ENCODE results near the gene CRYAB.
"Not testable (repeated sequence)": the region's sequence is repeated elsewhere in the genome, so short reads cannot be mapped to it uniquely, and the experiment has no call there.

The CRYAB gene

DNA sequence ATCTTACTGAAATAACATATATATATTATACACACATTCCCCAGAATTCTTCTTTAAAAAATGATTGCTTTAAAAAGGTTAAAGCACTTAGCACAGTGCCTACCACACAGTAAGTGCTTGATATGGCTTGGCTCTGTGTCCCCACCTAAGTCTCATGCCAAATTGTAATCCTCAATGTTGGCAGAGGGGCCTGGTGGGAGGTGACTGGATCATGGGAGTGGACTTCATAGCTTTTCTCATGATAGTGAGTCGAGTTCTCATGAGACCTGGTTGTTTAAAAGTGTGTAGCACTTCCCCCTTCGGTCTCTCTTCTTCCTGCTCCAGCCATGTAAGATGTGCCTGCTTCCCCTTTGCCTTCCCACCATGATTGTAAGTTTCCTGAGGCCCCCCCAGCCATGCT, 6.2 kb downstream of the CRYAB start:
- no peak for DNase-seq

DNA sequence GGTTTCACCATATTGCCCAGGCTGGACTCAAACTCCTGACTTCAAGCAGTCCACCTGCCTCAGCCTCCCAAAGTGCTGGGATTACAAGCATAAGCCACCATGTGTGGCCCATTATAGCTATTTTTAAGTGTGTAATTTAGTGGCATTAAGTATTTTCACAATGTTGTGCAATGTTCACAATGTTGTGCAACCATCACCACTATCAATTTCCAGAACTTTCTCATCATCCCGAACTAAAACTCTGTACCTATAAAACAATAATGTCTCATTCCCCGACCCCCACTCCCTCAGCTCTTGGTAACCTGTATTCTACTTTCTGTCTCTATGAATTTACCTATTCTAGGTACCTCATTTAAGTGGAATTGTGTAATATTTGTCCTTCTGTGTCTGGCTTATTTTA, 24.7 kb downstream of the CRYAB start:
- DNase-seq, result no peak

DNA sequence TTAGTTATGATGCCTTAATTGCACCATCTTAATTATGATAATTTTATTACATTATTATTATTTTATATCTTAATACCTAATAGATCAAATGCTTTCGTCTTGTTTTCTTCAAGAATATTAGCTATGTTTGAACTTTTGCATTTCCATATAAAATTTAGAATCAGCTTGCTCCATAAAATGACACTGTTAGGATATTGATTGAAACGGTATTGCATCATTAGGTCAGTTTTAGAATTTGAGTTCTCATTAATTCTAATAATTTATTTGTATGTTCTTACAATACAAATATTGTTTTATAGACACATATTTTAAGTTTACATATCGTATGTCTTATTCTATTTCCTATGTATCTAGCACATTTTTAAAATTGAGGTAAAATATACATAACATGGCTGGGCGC, 25.5 kb downstream of the CRYAB start:
- DNase-seq, result no peak

DNA sequence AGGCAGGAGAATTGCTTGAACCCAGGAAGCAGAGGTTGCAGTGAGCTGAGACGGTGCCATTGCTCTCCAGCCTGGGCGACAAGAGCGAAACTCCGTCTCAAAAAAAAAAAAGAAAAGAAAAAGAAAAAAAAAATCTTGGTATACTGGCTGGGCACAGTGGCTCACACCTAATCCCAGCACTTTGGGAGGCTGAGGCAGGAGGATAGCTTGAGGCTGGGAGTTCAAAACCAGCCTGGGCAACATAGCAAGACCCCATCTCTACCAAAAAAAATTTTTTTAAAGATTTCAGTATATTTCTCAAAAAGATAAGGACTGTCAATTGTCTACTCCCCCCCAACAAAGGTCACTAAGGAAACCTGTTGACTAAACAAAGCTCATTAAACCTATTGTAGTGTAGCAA, 26.5 kb downstream of the CRYAB start:
- not testable (repeated sequence) for DNase-seq

DNA sequence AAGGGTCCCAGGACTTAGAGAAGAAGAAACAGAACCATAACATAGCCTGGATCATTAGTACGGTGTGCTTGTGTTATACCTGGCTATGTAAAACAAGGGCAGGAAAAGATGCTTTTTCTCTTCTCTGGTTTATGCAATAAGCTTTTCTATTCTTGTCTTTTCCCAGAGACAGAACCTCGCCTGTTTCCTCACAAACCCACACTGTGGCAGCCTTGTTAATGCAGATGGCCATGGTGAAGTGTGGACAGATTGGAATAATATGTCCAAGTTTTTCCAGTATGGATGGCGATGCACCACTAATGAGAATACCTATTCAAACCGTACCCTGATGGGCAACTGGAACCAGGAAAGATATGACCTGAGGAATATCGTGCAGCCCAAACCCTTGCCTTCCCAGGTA, 29.4 kb downstream of the CRYAB start:
- DNase-seq, result no peak

DNA sequence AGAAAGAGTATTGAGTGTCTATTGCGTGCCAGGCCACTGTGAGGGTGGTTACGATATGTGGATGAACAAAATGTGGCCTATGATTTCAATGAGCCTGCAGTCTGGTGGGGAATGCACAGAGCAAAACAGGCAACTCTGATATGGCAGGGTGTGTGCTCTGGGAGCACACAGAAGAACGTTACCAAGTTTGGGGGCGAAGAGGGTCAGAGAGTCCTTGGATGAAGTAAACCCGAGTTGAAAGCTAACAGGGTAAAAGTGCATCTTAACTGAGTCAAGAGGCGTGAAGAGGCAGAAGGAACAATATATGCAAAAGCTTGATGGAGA, 32.0 kb downstream of the CRYAB start:
- DNase-seq, result no peak

DNA sequence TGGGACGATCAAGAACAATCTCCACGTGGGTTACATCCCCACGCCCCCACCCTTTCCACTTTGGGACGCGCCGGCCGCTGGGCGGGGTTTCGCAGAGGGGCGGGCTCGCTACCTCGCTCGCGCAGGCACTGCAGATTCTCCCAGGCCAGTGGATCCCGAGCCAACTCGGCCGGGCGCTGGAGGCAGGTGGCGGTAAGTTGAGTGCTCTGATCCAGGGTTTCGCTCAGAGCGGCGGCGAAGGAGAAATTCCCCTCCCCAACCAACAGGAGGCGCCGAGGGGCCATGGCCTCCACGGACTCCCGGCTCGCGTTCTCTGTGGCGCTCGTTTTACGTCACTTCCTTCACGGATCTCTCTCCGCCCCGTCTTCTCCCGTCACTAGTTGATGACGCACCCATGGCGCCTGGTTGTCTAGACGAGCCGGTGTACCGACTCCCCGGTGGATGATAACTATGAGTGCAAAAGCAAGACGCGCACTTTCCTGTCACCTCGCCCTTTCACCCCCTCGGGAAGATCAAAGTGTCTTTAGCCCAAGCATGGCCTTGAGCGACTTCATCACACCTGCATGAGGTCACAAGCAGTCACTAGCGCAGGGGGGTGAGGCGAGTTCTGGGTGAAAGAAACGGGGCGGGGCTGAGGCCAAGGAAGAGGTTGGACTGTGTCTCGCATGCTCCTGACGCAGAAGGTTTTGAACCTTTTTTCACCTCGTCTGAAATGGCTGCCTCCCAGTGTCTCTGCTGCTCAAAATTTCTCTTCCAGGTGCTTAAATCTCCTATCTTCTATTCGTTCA, 32.5 kb downstream of the CRYAB start, which contains the start of the genes CFAP68 and FDXACB1:
Gene CFAP68 (plus strand): TSS at position 693 of the 788 bp plus-strand sequence. CDS start 20 bp downstream, at position 713.
Gene FDXACB1 (minus strand): TSS at position 317 of the 788 bp plus-strand sequence. CDS start 33 bp downstream, at position 284.
- DNase-seq, result peak; percentile 89

DNA sequence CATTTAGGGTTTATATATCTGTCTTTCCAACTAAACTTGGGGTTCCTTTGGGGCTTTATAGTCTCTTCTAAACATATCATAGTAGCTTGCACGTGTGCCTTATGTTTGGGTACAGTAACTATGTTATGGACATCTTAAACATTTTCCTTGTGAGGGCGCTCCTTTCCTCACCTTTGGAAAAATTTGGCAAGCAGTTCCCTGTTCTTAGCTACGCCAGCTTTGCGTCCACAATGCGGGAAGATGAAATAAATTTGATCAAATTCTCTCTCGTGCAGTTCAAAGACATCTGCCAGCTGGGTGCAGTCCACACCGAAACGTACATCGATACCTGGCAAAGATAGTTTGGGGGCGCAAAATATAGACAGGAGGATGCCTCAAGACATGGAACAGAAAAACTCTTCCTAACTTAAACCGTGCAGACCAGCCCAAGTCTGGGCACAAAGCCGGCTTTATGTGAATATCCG, 33.2 kb downstream of the CRYAB start:
- DNase-seq, result no peak

DNA sequence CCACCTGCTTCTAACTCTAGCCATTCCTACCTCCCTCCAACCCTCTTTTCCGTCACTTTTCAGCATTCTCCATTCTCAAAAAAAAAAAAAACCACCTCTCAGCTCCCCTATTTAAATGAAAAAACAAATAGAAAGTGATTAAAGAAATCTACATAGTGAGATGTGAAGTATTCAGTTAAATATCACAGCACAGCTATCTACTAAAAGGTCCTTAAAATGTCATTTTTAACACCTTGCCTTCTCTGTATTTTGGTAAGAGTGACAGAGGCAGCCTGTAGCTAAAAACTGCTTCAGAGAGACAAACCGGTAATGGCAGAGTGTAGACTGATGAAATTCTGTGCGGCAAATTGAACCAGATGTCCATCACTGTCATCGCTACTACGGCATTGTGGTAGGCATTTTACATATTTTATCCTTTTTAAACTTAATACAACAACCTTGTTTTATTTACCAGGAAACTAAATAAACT, 39.8 kb downstream of the CRYAB start:
- no peak for DNase-seq

DNA sequence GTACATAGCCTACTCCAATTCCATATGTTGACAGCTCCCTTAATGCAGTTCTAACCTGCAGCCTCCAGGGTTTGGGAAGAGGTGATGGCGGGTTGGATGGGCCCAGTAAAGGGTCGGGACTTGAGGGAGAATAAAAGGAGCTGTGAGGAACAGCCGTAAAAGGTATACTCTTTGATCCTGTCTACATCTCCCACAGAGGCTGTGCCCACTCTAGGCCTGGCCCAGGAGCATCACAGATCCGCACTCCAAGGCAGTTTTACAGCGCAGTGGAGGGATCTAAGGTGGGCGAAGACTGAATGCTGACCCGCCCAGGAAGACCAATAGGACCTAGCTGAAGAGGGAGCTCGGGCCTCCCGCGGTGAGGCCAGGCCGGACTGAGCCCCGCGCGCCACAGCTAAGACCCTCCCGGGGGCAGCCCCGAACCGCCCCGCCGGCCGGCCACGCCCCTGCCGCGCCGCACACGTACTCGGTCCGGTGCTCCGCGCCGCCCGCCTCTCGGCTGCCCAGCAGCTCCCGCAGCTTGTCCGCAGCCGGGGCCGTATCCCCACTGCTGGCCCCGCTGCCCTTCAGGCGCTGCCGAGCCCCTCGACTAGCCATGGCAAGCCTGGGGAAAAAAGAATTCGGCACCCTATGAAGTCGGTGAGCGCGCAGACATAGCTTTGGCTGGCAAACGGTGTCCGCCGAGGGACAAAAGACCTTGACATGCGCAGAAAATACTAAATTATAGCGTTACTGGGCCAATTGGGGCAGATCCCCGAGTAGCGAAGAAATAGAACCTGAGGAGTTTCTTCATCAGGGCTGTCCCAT, 40.5 kb downstream of the CRYAB start, which contains the start of gene ALG9:
Gene ALG9 (minus strand): TSS at position 696 of the 807 bp plus-strand sequence. CDS start 99 bp downstream, at position 597.
- peak; percentile 67 for DNase-seq

DNA sequence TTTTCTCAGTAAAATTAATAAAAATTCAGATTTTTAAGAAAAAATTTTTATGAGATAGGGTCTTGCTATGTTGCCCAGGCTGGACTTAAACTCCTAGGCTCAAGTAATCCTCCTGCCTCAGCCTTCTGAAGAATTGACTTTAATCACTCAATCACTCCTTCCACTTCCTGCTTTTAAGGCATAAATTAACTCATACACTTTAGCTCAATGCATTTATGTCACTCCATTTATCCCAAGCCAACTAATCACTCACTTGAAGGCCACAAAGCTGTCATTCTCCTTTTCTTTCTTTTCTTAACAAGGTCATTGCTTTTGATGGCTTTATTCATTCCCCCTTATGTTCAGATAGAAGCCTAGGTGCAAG, 41.1 kb downstream of the CRYAB start:
- DNase-seq, result no peak

DNA sequence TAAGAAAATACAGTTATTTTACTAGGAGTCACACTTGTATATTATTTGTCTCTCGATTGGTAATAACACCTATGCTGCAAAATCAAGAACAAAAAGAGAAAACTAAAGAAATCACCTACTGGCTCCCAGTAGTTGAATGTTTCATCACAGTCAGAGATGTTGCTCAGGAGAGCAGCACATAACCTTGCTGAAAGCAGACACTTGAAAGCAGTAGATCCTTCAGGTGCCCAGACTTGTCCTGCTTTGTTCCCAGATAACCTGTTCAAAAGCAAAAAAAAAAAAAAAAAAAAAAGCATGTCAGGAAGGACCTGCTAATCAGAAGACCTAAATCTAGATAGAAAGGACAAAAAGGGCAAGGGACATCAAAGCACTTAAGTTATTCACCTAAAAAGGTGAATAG, 41.5 kb downstream of the CRYAB start:
- DNase-seq, result no peak

DNA sequence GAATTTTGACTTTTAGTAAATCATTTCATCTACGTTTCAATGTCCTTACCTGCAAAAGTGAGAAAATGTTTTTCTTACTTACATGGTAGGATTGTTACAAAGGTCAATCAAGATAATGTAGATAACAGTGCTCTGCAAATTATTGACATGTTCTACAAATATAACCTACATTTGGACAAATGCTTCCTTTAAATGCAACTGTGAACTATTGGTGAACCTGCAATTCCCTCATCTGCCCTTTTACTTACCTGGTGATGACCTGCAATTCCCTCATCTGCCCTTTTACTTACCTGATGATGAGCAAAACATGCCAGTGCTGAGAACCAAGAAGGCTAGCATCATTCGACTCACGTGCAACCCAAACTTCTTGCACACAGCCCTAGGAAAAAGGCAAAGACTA, 51.3 kb downstream of the CRYAB start:
- DNase-seq, result no peak
